Stimulated activated CD8-positive, alpha-beta memory T cell treated with anti-CD3 and anti-CD28 coated beads, Interleukin-15, amount 100 ng/mL, for 48 hours (primary cell): ENCODE data around the gene PSMA5.
"Not testable (repeated sequence)": the region's sequence is repeated elsewhere in the genome, so short reads cannot be mapped to it uniquely, and the experiment has no call there.

ENCODE experiments used
- DNase-seq, 2 donors: peaks; one replicate each; pipeline ENCODE4 v3.0.0-alpha.2; 2020; ENCODE audit warnings: low read depth in 2 of 2

Gene PSMA5

GRCh38 chr1:109426281-109427170 lies at the start of gene PSMA5:
TSS of gene PSMA5 (minus strand) at chr1:109426448. CDS start at chr1:109426330, 118 bp downstream.
- DNase-seq: peak; percentile 91 to 94

DNA sequence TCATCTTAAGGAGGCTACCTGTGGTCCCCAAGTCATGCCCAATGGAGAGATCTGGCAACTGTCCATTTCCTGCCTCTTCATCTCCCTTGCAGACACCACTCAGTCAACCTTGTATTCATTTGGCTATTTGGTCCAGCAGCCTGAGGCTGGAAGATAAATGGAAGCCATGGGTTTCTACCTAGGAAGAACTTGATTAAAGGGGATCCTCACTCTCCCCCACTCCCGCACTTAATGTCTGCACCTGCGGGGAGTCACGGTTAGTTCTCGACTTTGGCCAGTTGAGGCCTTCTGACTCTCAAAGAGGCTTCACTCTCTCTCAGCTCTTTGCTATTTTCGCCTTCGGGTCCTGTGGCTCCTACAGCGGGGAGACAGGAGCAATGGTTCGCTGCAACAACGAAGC lies 49.0 kb upstream of the PSMA5 start:
- no peak for DNase-seq

GRCh38 chr1:109474697-109475096 lies 48.4 kb upstream of the PSMA5 start:
- DNase-seq: no peak

DNA sequence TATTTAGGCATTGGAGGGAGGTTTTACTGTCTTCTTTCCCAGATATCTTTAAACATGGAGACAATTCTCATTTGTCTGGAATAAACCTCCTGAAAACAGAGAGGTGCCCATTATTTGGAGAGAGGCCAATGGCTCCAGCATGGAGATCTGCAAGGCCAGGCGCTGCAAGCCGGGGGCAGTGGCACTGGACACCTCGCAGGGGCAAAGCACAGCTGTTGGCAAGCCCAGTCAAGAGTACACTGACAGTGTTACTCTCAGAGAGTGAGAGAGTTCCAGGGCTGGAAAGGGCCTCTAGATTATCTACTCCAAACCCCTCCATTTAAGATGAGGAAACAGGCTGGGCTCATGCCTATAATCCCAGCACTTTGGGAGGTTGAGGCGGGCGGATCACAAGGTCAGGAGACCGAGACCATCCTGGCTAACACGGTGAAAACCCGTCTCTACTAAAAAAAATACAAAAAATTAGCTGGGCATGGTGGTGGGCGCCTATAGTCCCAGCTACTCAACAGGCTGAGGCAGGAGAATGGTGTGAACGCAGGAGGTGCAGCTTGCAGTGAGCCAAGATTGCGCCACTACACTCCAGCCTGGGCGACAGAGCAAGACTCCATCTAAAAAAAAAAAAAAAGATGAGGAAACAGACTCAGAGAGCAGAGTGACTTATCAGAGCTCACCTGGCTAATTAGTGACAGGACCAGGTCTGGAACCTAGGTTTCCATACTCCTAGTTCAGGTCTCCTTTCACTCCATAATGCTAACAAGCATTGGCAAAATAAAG lies 47.2 kb upstream of the PSMA5 start:
- DNase-seq: not testable (repeated sequence)

GRCh38 chr1:109472779-109473178 lies 46.5 kb upstream of the PSMA5 start:
- DNase-seq: no peak

DNA sequence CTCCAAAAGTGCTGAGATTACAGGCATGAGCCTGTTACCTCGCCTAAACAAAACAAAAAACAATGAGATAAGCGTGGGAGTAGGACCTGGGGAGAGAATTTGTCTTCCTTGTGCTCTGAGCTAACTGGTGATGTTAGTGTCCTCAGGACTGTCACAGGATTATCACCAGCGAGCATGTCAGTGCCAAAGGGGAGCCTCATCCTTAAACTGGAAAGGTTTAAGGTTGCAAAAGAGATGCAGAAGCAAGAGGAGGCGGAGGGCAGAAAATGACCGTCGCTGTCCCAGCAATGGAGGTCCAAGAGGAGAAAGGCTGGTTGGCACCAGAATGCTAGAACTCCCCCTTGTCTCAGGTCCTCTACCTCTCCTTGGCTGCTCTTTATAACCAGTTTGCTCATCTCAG lies 44.0 kb upstream of the PSMA5 start:
- DNase-seq: no peak

GRCh38 chr1:109468903-109469302 lies 42.7 kb upstream of the PSMA5 start:
- no peak for DNase-seq

DNA sequence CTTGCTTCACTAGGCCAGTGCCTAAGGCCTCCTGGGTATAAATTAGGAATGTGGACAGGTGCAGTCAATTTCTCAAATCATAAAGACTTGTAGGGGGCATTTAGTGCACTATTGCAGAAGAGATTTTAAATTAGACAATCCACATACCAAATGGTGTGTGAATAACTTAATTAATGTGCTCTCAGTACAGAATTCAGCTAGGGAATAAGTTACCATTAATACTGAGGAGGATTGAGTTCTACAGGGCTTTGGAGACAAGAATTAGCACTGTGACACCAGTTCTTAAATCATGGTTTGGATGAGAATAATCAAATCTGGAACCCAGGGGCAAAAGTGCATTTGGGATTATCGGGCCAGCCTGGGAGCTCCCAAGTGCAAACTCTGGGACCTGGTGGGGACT lies 41.8 kb upstream of the PSMA5 start:
- DNase-seq: no peak

- DNase-seq: no peak
Measured at GRCh38 chr1:109467301-109467777, 41.1 kb upstream of the PSMA5 start.

DNA sequence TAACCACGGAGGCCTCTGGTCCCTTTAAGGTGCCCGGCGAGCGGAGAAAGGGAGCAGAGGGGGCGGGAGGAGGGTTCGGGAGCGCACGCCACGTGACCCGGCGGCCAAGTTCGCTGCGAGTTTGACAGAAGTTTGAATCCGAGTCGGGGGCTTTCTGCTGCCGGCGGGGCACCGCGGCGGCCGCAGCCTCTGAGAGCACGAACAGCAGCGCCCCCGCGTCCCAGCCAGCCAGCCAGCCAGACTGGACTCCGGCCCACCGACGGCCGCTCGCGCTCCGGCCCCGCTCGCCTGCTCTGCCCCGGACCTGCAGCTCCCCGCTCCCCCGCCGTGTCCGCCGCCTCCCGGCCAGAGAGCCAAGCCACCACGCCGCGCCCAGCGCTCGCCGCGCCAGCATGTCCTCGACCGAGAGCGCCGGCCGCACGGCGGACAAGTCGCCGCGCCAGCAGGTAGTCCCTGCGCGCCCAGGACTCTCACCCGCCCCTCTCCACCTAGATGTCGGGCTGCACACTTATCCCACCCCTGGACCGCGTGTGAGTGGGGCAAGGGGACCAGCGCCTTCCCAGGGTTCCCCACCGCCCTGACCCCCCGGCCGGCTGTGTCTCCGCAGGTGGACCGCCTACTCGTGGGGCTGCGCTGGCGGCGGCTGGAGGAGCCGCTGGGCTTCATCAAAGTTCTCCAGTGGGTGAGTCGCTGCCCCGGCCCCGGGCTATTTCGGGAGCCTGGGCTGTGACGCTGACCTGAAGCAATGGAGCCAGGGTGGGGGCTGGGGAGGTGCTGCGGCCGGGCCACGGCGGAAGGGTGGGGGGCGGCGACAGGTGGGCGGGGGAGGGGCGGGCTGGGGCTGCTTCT lies 40.4 kb upstream of the PSMA5 start, which contains the start of gene SYPL2:
SYPL2 (plus strand) TSS at position 95 of the 849 bp plus-strand sequence; CDS start at position 393, 298 bp downstream.
- no peak for DNase-seq

- no peak for DNase-seq
Measured at GRCh38 chr1:109466125-109466451, 39.8 kb upstream of the PSMA5 start.

DNA sequence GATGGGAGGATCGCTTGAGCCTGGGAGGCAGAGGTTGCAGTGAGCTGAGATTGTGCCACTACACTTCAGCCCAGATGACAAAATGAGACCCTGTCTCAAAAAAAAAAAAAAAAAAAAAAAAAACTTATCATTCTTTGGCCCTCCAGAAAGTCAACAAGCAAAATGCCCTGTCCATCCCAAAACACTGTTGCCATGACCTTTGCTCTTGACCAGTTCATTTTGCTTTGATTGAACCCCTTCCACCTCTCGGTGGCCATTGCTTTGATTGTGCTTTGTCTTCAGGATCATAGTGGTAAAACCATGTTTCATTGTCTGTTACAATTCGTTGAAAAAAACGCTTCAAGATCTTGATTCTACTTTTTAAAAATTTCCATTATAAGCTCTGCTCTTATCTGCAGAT lies 31.6 kb upstream of the PSMA5 start:
- DNase-seq: no peak

- no peak for DNase-seq
Measured at GRCh38 chr1:109454497-109455133, 28.4 kb upstream of the PSMA5 start.

- DNase-seq: no peak
Measured at GRCh38 chr1:109447524-109447923, 21.3 kb upstream of the PSMA5 start.

GRCh38 chr1:109445949-109446695 lies 19.9 kb upstream of the PSMA5 start:
- not testable (repeated sequence) for DNase-seq

- DNase-seq: no peak
Measured at GRCh38 chr1:109444346-109444745, 18.1 kb upstream of the PSMA5 start.

- DNase-seq: no peak
Measured at GRCh38 chr1:109443476-109443875, 17.2 kb upstream of the PSMA5 start.

DNA sequence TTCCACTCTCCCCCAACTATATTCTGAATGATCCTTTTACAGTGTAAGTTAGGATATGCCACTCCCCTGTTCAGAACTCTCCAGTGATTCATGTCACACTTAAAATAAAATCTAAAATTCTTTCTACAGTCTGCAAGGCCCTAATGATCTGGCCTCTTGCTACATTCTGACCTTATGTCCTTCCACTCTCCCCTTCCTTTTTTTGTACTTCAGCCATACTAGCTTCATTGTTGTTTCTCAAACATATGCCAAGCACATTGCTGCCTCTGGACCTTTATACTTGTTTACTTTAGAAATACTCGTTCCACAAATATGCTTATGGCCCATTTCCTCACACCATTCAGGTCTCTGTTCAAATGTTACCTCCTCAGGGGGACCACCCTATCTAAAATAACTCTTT lies 14.8 kb upstream of the PSMA5 start:
- DNase-seq: no peak

DNA sequence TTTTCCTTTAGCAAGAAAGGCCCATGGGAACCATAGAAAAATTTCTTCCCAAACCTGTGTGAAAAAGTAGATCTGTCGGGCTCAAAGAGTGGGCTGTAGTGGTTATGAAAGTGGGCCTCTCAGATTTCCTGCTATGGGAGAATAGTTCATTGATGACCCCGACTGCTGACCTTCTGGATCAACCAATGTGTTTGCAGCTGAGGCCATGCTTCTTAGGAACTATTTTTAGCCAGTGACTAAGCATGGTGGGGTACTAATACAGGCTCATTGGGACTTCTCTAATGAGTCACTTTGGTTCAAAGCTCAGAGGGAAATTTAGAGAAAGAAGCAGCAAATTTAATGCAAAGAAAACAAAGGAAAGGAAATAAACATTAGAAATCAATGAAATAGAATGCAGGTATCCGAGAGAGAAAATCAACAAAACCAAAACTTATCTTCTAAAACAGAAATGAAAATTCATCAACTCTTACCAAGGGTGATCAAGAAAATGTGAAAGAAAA lies 12.6 kb upstream of the PSMA5 start:
- DNase-seq: no peak

DNA sequence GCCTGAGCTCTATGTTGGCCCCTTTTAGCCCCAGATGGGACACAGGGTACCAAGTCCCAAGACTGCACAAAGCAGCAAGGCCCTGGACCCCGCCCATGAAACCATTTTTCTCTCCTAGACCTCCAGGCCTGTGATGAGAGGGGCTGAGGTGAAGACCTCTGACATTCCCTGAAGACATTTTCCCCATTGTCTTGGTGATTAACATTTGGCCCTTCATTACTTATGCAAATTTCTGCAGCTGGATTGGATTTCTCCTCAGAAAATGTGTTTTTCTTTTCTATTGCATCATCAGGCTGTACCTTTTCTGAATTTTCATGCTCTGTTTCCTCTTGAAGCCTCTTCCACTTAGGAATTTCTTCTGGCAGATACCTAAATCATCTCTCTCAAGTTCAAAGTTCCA lies 8.2 kb upstream of the PSMA5 start:
- DNase-seq: no peak
